HTR-8/SVneo (cell line): ENCODE results near the gene LRMDA.

Source experiments
- DNase-seq: peaks from one replicate; pipeline ENCODE4 v3.0.0; 2011; ENCODE audit warnings: low spot score, mixed read lengths; ENCODE audit not compliant: insufficient read length
- FAIRE-seq: peaks from 2 replicates; lab custom pipeline; 2011; peaks lifted over from hg19 to GRCh38; lab: Jason Lieb, UNC

The LRMDA gene

DNA sequence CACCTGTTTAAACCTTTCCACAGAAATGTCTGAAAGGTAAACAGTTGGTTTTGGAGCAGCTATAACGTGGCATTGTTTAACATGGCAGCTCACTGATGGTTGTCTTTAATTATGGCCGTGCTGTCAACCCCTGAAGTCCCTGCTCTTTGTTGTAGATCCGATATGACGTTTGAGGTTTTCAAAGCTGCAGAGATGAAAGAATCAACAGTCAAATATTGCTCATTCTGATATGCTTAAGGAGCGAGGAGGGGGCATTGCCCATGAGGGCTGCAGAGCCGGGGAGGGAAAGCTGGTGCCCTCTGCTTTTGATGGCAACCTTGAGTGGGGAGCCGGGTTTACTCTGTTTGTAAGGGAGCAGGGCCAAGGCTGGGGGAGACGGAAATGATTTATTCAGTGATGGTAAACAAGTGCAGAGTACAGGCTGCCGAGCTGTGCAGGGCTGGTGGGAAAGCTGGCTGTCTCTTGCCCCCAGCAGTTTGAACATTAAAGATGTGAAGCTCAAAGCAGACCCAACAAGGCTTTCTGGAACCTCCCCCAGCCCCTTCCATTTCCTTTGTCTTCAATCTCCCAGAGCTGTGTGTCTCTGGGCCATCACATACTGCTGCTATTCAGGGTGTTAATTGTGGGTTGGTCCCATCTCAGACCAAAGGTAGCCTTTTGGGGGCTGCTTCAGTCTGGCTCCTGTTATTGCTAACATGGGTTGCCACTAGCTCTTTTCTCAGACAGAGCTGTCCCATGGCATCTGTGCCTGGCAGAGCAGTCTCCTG lies 345.5 kb downstream of the LRMDA start:
- FAIRE-seq, result no peak
- no peak for DNase-seq

DNA sequence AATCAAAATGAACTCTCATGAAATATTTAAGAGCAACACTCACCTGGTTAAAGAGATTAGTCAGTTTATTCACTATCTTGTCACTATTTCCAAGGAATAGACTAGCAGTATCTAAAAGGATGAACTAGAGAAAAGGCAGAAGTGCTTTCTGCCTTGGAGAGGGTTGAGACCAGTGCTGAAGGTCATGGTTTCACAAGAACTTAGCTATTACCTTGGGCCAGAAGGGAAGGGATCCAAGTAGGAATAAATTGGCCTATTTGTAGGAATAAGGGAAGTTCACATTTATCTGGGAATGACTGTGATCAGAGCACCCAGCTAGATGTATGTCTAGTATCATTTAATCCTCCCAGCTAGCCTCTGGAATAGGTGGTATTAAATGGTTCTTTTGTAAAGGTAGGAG lies 347.2 kb downstream of the LRMDA start:
- no peak for FAIRE-seq
- no peak for DNase-seq

DNA sequence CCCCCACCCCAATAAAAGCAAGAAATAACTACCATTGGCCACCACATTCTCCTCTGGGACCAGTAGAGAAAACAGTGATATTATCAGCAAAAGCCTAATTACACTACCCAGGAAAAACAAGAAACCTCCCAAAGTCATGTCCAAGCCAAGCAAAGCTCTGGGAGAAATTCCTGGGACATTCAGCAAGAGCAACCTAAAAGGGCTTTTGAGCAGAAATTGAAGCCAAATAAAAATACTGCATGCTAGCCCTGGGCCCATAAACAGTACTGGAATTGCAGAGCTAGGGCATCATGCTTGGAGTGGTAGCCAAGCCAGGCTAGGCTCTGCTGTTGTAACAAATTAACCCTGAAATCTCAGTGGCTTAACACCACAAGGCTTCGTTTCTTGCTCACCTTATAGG lies 347.9 kb downstream of the LRMDA start:
- no peak for DNase-seq
- FAIRE-seq, result no peak

DNA sequence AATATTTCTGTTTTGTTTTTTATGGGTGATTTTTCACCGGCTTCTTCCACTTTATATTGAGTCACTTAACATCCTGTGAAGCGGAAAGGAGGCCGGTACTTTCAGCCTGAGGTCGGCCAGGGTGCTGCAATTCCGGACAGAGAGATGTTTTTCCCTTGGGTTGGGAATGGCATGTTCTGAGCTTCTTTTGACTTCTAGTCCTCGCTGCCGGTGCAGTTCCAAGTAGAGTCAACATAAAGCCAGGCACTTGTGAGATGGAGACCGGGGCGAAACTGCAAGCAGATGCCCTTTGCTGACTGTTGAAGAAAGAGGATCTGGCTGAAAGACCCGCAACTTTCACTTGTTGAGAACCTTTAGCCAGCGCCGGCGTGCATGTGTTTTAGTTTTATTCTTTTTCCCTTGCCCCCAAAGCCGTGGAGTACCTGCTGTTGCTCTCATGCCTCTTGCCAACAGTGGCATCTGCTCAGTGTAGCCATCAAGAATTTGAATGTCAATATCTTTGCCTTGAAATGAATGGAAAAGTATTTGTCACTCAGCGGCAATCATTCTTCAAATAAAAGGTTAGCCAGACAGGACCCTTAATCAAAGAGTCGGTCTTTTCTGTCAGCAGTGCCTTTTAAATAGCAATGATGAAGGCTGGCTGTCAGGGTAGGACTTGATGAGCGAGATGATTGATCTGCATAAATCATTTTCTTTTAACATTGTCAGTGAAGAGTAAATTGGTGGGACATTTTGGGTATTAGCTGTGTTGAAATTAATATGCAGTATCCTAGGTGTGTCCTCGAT lies 351.2 kb downstream of the LRMDA start:
- FAIRE-seq (no peak), DNase-seq (no peak)

DNA sequence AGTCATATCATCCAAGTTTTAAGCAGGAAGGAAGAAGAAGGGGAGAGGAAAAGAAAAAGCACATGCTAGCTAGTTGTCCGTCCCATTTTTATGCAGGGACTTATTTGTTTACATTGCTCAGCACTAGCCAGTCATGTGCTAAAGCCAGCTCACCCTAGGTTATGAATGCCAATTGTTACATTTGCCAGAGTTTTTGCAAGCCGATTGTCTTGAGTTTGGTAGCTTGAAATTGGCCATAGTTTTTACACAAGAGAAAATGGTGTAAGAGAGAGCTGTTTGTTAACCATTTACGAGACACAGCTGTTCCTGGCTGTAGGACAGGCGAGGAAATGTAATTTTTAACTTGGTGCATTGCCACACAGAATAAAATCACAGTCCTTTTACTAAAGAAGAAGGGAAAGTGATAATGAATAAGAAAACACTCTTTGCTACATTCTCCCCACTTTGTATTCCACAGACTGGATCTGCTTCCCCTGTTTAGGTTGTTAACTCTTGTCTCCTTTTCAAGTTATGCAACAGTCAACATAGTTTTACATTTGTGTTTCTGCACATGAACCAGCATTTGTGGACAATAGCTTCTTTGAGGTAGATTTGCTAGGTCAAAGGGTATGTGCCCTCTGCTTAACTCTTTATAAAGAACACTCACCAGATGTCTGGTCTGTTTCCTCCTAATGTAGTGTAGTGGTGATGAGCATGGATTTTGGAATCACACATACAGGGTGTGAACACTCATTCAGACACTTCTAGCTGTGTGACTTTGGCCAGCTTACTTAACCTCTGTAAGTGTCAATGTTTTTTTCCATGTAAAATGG lies 357.2 kb downstream of the LRMDA start:
- FAIRE-seq, result no peak
- DNase-seq, result no peak

DNA sequence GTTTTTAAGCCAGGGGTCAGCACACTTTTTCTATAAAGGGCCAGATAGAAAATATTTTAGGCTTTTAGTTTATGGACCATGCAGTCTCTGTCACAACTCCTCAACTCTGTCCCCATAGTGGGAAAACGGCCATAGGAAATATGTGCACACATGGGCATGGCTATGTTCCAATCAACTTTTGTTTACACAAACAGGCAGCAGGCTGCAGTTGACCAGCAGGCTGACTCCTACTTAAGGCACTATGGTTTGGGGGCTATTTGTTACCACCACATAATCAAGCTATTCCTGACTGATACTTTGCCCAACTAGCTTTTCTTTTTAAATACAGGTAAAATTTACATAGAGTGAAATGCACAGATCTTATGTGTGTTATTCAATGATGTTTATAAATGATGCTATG lies 362.4 kb downstream of the LRMDA start:
- FAIRE-seq, result no peak

DNA sequence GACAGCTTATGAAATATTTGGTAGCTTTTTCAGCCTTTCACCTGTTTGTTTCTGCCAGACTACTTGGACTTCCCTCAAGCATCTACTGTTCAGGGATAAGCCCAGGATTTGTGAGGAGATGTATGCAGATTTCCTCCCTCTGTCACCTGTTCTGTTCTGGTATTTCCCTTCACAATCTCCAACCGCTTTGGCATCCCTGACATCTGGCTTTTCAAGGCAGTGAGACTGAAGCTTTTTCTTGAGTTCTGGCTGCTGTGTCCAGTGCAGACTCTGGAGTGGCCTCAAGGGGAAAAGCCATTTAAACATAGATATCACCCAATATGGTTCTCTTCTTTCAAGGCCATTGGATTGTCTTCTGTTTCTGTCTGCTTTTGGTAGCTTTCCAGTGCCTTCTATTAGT lies 369.7 kb downstream of the LRMDA start:
- no peak for FAIRE-seq
- DNase-seq, result no peak

More for the DNA sequence above, 362.4 kb downstream of the LRMDA start:
- DNase-seq, result no peak

DNA sequence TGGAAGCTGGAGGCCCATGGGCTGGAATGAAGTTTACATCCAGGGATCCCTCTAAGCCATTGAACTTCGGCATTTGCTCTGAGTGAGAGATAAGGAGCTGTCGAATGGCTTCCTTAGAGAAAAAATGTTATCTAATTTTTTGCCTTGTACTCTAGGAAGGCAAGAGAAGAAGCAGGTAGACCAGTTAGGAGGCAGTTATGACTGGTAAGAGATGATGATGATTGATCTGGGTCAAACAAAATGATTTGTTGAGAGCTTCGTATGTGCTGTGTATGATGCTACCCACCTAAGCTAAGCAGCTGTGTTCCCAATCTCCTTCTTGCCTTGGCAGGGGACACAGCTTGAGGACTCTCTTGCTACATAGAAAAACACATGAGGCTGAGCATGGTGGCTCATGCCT lies 370.2 kb downstream of the LRMDA start:
- no peak for FAIRE-seq
- no peak for DNase-seq

DNA sequence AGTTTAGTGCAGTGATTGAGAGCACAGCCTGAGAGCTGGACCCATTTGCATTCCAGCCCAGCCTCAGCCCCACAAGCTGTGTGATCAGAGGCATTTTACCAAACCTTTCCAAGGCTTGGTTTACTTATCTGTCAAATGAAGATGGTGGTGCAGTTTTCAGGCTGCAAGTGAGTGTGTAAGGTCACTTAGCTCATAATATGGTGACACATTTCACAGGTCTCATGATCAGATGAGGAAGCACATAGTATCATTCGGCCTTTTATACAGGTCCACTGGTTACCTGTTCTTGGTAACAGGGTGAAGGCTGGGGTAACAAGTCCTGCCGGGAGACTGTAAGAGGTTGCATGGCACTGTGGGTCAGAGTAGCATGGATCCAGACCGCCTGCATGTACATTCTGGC lies 371.7 kb downstream of the LRMDA start:
- FAIRE-seq (no peak), DNase-seq (no peak)

DNA sequence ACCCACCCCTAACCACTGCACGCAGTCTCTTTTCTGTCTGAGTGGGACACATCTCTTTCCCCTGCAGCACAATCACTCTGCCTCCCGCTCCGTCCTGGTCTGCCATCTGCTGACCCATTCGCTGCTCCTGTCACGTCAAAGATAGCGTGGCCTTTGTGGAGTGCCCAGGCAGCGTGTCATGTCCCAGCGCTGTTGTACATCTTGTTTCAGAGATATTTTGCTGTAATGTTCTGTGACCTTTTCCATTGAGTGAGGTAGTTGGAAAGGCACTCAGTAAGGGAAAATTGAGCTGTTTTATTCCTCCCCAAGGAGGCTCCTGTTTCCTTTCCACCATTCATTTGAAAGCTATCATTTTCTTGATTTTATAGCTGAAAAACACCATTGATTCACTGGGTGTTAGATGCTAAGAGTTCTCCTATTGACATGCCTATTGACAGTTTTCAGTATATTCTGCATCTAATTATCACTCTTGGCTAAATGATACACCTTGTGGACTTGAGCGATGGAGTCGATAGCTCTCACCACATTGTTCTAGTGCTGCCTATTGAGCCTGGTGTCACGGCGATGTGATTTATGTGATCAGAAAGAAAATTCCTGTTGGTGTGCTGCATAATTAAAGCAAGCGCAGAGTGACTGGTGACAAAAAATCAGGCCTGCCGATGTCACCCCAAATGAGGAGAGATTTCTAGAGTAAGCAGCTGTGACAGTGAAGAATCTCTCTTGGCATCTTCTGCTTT lies 372.6 kb downstream of the LRMDA start:
- DNase-seq (no peak), FAIRE-seq (no peak)

DNA sequence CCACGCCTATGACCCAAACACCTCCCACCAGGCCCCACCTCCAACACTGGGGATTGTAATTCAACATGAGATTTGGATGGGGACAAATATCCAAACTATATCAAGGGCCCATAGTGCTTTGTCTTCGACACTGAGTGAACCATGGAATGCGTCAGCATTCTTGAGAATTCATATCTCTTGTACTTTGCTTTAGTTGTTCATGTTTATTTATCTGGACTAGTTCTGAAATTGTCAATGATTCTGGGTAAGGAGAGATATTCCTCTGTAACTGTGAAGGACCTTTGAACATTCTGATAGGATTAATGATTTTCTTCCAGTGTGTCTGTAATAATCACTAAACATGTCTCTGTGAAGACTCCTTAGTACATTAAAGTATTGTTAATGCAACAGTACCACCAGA lies 374.8 kb downstream of the LRMDA start:
- no peak for DNase-seq
- FAIRE-seq, result no peak

DNA sequence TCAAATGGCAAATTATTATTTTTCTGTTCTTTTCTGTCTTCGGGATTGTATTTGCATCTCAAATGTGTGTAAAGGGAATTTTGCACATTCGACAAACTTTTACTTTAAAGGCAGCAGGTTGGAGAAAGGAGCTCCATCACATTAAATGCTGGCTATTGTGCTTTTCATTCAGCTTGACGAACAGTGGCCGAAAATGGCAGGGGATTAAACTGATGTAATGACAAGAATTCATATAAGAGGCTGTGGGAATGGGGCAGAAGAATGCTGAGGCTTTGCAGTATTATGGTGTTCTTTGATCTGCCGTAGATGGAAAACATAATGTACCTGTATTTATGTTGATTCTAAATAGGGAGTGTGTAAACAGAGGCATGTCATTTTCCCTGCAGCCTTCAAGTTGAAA lies 376.0 kb downstream of the LRMDA start:
- DNase-seq (no peak), FAIRE-seq (no peak)

DNA sequence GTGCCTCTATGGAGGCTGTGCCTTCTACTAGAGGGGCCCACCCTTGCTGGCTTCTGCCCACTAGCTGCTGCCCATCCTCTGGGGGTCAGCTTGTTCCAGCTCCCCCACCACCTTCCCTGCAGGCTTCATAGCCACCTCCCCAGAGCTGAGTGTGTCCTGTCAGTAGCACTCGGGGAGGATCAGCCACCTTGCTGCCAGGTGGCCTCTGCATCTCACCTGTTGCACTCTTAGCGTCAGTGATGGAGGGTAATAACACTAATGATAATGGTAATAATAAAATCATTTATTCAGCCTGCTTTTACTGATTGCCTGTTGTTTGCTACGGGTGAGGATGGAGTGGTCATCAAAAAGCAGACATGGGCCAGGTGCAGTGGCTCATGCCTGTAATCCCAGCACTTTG lies 377.6 kb downstream of the LRMDA start:
- FAIRE-seq (no peak), DNase-seq (no peak)

DNA sequence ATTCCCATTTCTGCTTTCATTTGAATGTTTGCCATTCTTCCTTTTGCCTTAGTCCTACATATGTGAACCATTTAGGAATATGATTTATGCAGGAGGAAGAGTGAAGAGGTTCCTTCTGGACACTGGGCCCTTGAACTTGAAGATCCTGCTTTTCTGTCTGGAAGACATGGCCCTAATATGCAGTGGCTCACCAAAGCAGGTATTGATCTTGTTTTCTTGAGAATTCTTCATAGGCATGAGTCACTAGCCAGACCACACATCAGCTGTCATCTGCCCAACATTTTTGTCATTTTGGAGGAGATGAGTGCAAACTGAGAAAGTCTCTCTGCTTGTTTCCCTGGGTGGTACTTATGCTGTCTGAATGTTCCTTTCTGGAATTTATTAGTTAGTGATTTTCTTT lies 382.6 kb downstream of the LRMDA start:
- DNase-seq (no peak), FAIRE-seq (no peak)

DNA sequence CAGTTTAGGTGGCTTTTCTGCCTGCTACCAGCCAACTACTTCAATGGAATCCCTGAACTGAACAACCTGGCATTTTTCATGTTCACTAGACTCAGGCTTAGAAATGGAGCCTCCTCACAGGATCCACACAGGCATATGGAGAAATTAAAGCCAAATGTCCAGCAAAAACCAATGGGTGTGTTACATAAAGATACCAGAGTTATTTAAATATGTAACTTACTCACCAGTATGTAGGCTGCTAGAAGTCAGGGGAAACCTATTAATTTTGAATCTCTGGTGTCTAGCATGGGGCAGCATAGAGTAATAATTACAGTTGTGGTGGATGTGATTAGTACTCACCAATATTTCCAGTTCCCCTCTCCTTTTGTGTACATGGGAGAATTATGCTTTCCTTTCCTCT lies 383.6 kb downstream of the LRMDA start:
- FAIRE-seq (no peak), DNase-seq (no peak)

DNA sequence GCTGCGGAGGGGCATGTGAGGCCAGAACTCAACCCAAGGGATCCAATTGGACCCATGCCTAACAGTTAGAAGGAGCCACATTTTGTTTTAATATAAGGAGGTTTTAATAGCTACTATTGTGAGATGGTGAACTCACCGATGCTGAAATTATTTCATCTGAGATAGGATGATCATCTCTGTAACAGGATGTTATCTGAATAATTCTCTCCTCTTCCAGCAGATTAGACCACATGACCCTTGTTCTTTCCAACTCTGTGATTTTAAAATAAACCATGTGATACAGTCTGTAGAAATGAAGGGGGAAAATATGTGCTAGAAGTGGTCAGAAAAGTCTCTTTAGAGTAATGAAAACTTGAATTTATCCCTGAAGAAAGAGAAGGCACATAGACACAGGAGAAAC lies 385.8 kb downstream of the LRMDA start:
- DNase-seq, result no peak
- FAIRE-seq, result peak; percentile 33

DNA sequence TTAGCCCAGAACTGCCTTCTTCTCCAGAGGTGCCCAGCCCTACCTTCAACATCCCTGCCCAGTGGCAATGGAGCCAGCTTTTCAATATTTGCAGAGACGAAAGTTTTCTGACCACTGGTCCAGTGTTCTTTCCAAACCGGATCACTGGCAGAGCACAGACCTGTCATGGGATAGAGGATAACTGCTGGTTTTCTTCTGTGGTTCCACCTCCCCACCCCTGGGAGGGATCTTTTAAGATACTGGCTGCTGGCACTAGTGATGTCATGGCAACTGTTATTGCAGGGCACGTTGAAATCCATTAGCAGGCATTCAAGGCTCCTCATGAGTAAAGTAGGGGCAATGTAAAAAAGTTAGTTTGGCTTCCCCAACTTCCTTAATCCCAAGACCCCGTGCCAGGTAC lies 387.1 kb downstream of the LRMDA start:
- no peak for FAIRE-seq
- DNase-seq, result no peak

DNA sequence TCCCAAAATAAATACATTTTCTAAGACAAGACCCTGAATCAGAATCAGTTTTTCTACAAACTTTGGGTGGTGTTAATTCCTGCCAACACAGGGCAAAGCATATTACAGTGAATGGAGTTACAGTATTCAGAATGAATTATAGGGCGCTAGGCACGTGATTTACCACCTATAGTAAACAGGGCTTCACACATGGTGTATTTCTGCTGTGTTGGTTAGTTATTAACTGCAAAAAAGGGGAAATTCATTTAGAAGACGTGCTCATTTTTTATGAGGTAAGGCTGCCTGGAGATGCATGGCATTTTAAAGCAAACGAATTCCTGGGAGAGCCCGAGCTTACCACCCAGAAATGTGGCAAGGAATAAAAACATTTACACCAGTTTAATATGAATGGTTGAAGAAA lies 393.8 kb downstream of the LRMDA start:
- FAIRE-seq, result no peak
- DNase-seq, result no peak

DNA sequence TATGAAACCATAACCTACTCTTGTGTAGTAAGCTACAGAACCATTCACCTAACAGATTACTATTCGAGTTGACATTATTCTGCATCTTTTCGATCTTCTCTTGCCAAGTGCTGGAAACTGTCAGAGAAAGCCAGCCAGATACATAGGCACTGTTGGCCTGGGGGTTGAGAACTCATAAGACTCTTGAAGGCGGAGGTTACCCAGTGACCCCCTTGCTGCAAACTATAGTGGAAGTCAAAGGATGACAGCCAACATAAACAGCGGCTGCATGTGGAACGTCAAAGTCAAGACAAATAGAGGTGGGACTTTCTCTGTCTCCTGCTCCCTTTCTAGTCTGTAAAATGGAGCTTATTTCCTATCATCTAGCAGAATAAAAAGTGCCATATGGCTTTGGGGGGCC lies 394.2 kb downstream of the LRMDA start:
- no peak for DNase-seq
- FAIRE-seq, result no peak

DNA sequence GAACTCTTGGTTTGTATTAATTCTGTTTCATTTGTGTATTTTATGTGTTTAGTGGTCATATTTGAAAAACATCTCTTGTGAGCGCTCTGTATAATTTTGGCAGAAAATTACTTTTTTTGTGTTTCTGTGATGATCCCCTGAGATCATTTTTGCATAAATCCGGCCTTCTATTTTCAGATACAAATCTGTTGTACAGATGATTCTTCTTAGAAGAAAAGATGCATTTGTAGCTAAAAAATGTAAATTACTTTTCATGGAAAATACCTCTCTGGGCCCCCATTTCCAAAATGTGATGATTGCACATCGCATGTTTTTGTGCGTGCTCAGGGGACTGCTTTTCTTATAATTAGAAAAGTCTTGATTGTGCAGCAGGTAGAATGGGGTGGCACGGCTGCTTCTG lies 395.4 kb downstream of the LRMDA start:
- DNase-seq (no peak), FAIRE-seq (no peak)
